Measurements from ENCODE around the gene MYH7.
"Not testable (repeated sequence)": the region's sequence is repeated elsewhere in the genome, so short reads cannot be mapped to it uniquely, and the experiment has no call there.

Gene MYH7

DNA sequence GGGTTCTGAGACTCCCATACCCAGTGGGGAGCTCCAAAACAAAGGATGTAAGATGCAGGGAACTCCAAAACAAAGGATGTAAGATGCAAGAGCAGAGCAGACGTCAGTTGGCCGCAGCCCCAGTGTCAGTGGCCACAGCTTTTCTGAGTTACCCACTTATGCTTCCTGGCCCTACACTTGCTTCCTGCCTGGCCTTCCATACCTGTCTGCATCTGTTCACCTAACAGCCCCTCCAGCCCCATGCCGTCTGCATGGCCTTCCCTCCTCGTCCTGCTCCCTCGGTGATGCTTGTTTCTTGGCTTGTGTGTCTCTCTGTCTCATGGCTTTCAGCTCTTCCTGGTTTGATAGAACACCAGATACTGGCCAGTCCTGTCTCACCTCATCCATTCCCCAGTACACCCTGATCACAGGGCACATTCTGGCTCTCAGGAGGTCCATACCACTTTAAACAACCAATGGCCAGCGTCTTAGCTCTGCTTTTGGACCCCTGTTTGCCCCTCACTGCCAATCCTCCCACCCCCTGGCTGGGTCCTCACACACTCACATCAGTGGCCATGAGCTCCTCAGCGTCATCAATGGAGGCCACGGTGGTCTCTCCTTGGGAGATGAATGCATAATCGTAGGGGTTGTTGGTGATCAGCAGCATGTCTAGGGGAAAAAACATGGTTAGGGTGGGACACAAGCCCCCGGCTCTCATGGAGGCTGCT lies 5.3 kb downstream of the MYH7 start:
- DNase-seq: no peak

DNA sequence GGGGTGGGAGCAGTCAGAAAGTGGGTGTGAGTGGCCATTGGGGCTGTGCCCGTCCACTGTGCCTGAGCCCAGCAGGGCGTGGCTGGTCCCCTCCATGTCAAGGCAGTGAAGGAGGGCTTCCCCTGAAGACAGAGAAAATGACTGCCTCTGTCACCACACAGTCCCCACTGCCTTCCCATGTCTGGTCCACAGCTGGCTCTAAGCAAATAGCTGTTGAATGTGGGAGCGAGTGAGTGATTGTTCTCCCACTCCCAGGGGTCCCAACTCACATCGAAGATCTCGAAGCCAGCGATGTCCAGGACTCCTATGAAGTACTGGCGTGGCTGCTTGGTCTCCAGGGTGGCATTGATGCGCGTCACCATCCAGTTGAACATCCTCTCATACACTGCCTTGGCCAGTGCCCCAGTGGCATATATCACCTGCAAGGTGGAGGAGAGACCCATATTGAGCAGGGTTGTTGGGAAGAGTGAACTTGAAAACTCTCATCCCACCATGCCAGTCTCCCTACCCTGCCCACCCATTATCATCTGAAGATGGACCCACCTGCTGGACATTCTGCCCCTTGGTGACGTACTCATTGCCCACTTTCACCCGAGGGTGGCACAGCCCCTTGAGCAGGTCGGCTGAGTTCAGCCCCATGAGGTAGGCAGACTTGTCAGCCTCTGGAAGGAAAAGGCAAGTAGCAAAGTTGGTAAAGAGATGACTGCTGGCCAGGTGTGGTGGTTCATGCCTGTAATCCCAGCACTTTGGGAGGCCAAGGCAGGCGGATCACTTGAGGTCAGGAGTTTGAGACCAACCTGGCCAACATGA lies 6.6 kb downstream of the MYH7 start:
- DNase-seq: no peak

DNA sequence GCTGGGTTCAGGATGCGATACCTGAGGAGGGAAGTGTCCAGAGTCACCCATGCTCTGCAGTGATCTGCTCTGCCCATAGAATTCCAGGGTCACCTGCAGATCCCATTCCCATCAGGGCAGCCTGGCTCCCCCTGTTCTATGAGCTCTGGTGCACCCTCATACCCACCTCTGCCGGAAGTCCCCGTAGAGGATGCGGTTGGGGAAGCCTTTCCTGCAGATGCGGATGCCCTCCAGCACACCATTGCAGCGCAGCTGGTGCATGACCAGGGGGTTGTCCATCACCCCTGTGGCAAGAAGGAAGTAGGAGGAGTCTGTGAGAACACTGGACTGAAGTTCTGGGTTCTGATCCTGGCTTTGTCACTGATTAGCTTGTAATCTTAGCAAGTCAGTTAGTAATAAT lies 9.7 kb downstream of the MYH7 start:
- DNase-seq: not testable (repeated sequence)

DNA sequence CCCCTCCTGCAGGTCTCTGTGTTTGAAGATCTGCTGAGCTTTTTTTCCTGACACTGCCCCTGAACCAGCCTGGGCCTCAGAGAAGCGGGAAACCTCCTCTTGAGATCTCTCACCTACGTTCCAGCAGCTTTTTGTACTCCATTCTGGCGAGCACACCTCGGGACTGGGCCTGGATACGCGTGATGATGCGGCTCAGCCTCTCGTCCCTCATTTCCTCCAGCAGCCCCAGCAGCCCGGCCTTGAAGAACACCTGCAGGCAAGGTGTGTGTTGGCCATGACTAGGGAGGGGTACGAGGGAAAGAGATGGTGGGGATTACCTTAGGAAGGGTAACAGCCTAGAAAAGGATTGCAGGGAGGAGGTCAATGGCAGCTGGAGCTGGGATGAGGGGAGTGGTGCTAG lies 10.3 kb downstream of the MYH7 start:
- no peak for DNase-seq

DNA sequence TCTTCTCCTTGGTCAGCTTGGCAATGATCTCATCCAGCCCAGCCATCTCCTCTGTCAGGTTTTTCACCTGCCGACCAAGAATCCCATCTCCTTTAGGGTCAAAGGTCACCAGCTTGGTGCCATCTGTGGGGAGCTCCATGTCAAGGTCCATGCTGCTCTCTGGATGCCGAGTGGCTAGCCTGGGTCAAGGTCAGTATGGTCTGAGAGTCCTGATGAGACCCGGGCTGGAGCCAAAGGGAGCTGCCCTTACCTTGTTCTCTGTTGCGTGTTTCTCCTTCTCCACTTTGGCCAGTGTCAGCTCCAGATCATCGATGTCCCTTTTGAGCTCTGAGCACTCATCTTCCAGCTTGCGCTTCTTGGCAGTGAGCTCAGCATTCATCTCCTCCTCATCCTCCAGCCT lies 11.8 kb downstream of the MYH7 start:
- no peak for DNase-seq

DNA sequence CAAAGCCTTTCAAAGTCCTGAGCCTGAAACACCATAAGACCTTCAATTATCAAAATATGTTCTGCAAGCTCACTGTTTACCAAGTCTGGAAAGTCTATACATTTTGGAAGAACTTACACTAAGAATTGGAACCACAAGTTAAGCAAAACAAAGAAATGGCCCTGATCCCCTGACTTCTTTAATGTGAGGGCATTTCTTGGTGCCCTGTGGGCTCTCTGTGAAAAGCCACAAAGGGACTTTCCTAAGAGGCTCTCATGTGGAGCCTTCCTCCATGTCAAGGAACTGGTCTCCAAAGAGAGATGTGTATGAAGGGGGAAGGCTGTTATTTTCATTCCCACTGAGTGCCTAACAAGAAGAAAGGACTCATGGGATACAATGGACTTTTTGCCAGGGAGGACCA lies 13.9 kb downstream of the MYH7 start:
- DNase-seq: no peak

DNA sequence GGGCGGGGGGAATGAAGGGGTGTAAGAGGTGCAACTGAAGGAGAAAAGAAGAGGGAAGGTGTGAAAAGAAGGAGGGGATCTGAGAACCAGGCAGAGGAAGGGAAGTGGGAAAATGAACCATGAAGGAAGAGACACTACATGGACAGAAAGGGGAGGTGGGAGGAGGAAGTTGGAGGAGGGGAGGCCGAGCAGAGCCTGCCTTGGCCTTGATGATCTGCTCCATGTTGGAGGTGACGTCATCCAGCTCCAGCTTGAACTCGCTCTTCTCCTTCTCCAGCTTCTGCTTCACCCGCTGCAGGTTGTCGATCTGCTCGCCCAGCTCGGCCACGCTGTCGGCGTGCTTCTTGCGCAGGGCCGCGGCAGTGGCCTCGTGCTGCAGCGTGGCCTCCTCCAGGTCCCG lies 15.8 kb downstream of the MYH7 start:
- not testable (repeated sequence) for DNase-seq

DNA sequence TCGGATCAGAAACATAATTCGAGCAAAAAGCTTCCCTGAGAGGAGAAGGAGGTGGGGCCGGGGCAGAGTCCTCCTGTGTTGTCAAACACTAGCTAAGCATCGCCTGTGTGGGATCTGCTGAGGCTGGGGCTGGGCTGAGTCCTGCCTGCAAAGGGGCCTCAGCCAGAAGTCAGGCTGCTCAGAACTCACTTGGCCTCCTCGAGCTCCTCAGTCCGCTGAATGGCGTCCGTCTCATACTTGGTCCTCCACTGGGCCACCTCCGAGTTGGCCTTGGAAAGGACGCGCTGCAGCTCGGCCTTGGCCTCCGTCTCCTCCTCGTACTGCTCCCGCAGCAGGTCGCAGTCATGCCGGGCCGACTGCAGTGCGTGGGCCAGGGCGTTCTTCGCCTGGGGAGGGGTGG lies 17.4 kb downstream of the MYH7 start:
- no peak for DNase-seq

DNA sequence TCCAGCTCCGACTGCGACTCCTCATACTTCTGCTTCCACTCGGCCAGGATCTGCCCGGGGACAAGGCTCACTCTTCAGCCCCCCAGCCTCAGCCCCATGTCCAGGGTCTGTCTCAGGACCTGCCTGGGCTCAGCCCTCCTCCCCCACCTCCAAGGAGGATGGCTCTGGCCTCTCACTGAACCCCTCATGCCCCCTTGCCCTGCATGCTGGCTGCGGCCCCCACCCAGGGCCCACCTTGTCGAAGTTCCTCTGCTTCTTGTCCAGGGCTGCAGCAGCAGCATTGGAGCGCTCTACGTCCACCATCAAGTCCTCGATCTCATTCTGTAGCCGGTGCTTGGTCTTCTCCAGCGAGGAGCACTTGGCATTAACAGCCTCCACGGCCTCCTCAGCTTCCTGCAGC lies 18.2 kb downstream of the MYH7 start:
- not testable (repeated sequence) for DNase-seq

DNA sequence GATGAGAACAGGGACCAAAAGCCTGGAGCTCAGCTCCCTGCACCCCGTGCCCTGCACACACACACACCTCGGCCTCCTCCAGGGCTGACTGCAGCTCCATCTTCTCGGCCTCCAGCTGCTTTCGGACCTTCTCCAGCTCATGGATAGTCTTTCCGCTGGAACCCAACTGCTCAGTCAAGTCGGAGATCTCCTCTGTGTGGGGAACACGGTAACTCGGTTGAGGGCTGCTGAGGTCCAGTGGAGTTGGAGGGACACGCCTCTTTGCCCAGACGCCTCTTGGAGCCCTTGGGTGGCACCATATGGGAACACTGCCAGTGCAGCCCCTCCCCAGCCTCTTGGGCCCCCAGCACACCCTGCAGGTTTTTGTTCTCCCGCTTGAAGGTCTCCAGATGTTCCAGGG lies 18.7 kb downstream of the MYH7 start:
- no peak for DNase-seq

DNA sequence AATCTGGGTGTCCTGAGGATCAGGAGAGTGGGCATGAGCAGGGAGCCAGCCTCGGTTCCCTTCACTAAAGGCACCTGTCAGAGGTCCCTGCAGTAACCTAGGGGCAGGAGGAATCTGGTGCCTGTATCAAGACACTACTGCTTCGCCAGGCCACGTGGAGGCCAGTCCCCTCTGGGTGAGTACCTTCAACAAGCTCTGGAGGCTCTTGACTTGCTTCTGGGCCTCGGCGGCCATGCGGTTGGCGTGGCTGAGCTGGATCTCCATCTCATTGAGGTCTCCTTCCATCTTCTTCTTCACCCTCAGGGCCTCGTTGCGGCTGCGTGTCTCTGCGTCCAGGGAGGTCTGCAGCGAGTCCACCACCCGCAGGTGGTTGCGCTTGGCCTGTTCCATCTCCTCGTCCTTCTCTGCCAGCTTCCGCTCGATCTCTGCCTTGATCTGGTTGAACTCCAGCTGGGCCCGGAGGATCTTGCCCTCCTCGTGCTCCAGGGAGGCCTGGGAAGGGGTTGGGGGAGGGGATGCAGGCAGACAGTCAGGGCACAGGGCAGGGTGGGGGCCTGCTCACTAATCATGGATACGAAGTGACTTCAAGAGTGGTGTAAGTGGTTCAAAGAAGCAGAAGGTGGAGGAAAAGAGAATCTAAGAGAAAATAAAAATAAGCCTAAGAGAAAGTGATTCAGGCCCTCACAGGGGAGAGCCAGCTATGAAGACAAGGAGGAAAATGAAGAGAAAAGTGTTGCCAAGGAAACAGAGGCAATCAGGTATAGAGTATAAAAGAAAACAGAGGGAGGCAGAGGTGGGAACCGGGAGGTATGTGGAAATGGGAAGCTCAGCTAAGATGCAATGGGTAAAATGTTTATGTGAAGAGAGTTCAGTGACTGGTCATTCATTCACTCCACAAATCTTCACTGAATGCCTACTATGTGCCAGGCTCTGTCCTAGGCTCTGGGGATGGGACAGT lies 19.4 kb downstream of the MYH7 start:
- no peak for DNase-seq

DNA sequence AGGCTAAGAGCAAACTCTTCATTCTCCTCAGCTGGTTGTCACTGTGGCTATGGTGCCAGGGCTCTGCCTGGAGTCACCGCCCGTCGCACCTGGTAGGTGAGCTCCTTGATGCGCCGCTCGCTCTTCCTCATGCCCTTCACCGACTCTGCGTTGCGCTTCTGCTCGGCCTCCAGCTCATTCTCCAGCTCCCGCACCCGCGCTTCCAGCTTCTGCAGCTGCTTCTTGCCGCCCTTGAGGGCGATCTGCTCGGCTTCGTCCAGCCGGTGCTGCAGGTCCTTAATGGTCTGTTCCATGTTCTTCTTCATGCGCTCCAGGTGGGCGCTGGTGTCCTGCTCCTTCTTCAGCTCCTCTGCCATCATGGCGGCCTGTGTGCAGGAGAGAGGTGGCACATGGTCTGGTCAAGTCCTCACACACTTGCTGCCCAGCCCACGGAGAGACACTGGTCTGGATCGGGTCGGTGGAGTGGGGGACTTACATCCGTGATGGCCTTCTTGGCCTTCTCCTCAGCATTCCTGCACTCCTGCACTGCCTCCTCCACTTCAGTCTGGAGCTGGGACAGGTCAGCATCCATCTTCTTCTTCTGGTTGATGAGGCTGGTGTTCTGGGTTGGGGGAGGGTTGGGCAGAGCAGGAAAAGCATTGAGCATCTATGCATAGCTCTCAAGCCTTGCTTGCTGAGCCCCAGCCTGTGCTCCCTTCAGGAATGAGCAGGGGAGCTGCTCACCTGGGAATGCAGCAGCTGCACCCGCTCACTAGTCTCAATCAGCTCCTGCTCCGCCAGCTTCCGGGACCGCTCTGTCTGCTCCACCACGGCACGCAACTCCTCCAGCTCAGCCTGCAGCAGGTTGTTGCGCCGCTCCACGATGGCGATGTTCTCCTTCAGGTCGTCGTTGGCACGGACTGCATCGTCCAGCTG lies 20.3 kb downstream of the MYH7 start:
- no peak for DNase-seq

DNA sequence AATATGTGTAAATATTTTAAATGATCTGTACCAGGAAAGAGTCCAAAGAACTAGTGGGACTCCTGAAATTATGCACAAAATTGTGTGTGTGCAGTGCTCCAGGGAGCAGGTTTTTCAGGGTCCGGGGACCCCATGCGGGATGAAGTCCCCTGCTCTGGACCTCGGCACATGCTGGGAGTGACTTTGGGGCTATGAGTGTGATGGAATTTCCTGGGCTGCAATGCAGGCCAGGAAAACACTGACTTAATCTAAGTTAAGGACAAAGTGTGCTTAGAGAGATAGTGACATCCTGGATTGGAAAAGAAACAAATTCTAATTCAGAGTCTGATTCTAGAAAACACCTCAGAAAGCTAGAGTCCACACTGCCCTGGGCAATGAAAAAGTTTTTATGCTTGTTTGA lies 21.2 kb downstream of the MYH7 start:
- DNase-seq: no peak

DNA sequence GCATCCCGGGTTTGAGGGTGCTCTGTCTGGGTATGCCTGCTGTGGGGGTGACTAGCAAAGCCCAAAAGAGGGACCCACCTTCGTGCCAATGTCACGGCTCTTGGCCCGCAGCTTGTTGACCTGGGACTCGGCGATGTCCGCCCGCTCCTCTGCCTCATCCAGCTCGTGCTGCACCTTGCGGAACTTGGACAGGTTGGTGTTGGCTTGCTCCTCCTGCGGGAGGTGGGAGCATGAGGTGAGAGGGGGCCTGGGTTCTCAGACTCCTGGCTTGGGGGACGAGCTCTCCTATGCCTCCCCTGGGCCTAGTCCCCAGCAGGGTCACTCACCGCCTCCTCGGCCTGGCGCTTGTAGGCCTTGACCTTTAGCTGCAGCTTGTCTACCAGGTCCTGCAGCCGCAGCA lies 21.8 kb downstream of the MYH7 start:
- DNase-seq: no peak

DNA sequence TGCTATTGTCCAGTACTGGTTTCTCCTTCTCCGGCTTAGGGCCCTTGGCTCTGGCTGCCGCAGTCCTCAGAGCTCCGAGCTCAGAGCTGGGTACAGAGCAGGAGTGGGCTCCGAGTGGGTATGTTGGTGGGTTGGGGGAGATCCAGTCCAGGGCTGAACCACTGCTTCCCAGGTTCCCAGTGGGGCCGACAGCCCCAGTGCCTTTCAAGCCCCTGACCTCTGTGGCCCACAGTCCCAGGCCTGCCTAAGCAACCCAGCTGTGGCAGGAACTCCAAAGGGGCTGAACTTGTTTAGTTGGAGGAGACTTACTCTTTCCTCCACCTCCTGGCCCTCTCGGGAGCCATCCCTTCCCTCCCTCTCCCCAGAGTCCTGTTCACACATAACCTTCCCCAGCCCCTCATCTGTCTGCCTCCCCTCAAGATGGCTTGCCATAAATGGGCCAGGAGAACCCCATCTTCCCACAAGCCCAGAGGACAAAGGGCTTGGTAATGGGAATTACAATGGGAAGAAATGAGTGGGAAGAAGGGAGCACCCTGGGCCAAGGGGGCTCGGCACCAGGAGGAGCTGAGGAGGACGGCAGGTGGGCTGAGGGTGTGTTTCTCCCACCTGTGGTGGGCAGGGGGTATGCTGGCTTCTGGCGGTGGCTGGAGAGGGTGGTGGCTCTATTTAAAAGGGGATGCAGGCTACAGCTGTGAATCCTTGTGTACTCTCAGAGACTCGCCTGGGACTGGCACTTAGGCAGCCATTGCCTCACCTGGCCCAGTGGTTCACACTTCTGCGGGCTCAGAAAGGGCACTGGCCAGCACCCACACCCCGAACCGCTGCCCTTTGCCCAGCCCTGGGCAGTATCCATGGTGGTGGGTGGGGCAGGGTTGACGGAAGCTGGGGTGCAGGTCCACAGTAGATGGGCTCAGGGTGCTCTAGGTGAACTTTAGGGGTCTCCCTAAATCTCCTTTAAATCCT lies 23.6 kb downstream of the MYH7 start:
- DNase-seq: no peak

DNA sequence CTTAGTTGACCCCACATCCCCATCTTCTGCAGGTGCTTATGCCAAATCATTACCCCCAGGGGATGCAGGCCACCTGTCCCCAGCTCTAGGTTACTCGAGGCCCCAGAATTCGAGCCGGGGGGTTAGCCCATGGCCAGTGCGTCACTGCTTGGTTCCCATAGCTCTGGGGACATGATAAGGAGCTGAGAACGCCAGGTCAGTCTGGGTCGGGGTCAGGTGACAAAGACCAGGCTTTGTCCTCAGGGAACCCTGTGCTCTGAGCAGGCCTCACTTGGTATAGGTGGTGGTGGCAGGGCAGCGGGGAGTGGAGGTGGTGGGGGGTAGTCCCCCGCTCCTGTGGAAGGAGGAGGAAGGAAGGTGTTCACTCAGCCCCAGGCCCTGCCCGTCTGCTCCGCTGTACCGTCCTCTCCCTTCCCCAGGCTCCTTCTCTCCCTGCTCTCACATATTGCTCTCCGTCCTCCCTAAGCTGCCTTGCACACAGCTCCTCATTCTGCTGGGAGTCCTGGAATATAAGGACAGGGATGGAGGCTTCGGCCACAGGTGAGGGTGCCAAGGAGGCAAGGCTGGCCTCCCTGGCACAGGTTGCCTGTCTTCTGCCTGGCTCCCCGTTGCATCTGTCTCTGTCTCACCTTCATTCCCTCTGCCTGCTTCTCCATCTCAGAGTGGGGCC lies 25.4 kb downstream of the MYH7 start:
- no peak for DNase-seq

DNA sequence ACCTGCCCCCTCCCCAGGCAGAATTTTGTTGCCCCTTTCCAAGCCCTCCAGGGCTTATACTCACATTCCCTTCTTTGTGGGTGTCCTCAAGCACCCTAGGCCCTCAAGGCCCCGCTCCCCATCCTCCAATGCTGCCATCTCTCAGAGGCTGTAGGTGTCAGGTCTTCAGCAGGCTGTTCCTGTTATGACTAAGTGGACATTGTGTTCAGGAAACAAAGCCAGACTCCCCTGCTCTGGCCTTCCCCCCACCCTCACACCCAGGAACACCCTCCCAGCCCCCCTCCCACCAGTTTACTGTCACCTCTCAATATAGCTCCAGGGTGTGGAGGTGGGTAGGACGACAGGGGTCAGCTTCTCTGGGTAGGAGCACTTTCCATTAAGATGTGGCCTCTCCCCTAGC lies 26.0 kb downstream of the MYH7 start:
- no peak for DNase-seq

DNA sequence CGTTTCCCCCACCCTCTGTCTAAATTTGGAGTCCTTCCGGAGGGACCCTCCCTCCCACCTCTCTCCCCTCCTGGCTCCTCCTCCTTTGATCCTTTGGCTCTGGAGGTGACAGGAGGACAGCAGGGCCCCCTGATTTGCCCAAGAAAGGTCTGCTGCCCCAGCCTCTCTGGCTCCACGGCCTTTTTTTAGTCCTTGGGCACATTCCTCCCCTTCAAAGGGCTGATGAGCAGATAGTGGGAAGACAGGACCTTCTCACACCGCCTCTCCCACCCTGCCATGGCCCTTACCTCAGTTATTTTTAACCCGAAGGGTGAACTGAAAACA lies 27.2 kb downstream of the MYH7 start:
- no peak for DNase-seq

DNA sequence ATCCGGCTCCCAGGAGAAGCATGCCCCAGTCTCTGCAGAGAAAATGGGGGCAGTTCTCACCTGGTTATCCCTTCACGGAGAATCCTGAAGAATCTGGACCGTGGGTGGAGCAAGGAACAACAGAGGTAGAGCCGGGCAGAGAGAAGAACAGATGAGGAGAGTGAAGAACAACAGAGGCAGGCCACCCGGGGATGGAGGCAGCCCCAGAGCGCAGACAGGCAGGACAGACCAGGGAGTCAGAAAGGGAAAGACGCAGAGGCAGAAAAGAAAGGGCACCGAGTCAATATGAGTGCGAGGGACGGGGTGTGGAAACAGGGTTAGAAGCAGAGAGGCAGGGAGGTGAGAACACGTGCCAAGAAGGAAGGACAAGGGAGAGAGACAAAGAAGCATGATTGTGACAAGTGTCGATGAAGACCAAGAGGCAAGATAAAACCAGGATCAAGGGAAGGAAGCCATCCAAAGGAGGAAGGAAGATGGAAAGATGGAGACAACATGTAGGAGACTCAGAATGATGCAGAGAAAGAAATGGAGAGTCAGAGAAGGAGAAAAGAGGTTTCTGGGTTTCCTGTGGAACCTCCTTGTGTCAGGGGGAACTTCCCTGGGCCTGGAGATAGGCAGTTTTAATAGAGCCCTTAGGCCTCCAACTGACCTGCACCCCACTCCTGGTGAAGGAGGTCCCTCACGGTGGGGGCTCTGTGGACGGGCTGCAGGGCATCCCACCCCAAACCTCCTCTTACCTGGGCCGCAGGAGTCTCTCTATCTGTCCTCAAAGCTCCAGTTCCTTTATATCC lies 27.7 kb downstream of the MYH7 start, which contains the start of gene MYH6:
Gene MYH6, minus strand, starts transcription at position 758 of the 791 bp plus-strand sequence. CDS start 1,050 bp downstream, outside the sequence.
- no peak for DNase-seq

Measured in CD4-positive, alpha-beta T cell treated with Interleukin-6 for 4 hours (primary cell).